ENCODE data around the gene EYA2. TPM values are rescaled to one million over a fixed set of nuclear protein-coding genes. Genes with fewer than 3 reads are reported as not detected.

EYA2 gene
- total RNA-seq, 1 experiment from 2014 or later = 0.74 TPM

- H4K20me1 ChIP-seq (ENCODE audit: control insufficient read depth, insufficient read depth, insufficient read length) = no peaks in the 10 kb centered on the region
- no peak overlapping the region for H3K9ac ChIP-seq (ENCODE audit: extremely low read depth, insufficient read length, low read length)
- no peaks in the 10 kb centered on the region for H3K79me1 ChIP-seq (ENCODE audit: insufficient read depth, low read depth, low read length, poor library complexity, severe bottlenecking)
- H3T11ph ChIP-seq (ENCODE audit: low read length) = no peak overlapping the region
- no peak overlapping the region for H2BK20ac ChIP-seq (ENCODE audit: low read depth, low read length, poor library complexity, severe bottlenecking)
- H3K18ac ChIP-seq (ENCODE audit: insufficient read length, low read depth, low read length) = no peak overlapping the region
- H2AK5ac ChIP-seq (ENCODE audit: insufficient read length, low read length) = no peak overlapping the region
- H3K27me3 Mint-ChIP-seq (ENCODE audit: low read depth) = peaks cover 4% of the 10 kb centered on the region; the same call in 1 of the 2 replicates
- no peak overlapping the region for H4K91ac ChIP-seq (ENCODE audit: insufficient read length, low read depth, low read length)
- H3K9me3 ChIP-seq (ENCODE audit: control insufficient read depth, low read depth, low read length) = no peaks in the 10 kb centered on the region
- no peaks in the 10 kb centered on the region for H3K23me2 ChIP-seq (ENCODE audit: insufficient read length, low read depth, low read length, poor library complexity, severe bottlenecking)
- no peak overlapping the region for H2AFZ ChIP-seq (ENCODE audit: low read length)
- no peak overlapping the region for H2BK5ac ChIP-seq (ENCODE audit: insufficient read length, low read length)
- no peaks in the 10 kb centered on the region for H3K4me1 ChIP-seq (ENCODE audit: insufficient read depth, low read length)
- no peak for DNase-seq
- H3K79me2 ChIP-seq (ENCODE audit: insufficient read depth, low read length) = no peaks in the 10 kb centered on the region
- H2BK120ac ChIP-seq (ENCODE audit: low read depth, low read length, poor library complexity, severe bottlenecking) = no peak overlapping the region
- no peaks in the 10 kb centered on the region for H3K27me3 ChIP-seq (ENCODE audit: insufficient read depth, low read length)
- no peak overlapping the region for H3K27ac Mint-ChIP-seq
- no peak overlapping the region for H3K4me2 ChIP-seq (ENCODE audit: insufficient read depth, insufficient read length, low read length)
- H3K4me3 Mint-ChIP-seq = no peak overlapping the region
- no peak overlapping the region for H4K5ac ChIP-seq (ENCODE audit: insufficient read length, low read depth, low read length)
- H3K4me1 Mint-ChIP-seq = peaks cover 0 to 8% of the 10 kb centered on the region in 2 experiments; a peak in 3 of 4 replicates
- WGBS (ENCODE audit: extremely low coverage, insufficient read length, low lambda C conversion rate) = no CpG with 5 or more reads among the region's 6 CpGs
- no peak overlapping the region for H2BK15ac ChIP-seq (ENCODE audit: low read depth, low read length)
- no peak overlapping the region for H3K4ac ChIP-seq (ENCODE audit: low read depth, low read length)
- TF ChIP-seq, protein P1, sequence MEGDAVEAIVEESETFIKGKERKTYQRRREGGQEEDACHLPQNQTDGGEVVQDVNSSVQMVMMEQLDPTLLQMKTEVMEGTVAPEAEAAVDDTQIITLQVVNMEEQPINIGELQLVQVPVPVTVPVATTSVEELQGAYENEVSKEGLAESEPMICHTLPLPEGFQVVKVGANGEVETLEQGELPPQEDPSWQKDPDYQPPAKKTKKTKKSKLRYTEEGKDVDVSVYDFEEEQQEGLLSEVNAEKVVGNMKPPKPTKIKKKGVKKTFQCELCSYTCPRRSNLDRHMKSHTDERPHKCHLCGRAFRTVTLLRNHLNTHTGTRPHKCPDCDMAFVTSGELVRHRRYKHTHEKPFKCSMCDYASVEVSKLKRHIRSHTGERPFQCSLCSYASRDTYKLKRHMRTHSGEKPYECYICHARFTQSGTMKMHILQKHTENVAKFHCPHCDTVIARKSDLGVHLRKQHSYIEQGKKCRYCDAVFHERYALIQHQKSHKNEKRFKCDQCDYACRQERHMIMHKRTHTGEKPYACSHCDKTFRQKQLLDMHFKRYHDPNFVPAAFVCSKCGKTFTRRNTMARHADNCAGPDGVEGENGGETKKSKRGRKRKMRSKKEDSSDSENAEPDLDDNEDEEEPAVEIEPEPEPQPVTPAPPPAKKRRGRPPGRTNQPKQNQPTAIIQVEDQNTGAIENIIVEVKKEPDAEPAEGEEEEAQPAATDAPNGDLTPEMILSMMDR (conservative IDR thresholded peaks at IDR 0.05) = no peak
- no peak overlapping the region for H3K56ac ChIP-seq (ENCODE audit: insufficient read length, low read depth, low read length)
- peaks cover 15 to 19% of the 10 kb centered on the region in 2 experiments; a peak in 4 of 5 replicates for H3K9me3 Mint-ChIP-seq
- no peak overlapping the region for H3K27ac ChIP-seq (ENCODE audit: insufficient read length, low read depth, low read length)
- no peak overlapping the region for H4K8ac ChIP-seq (replicated peaks; ENCODE audit: insufficient read length, low read depth, low read length)
- H3K36me3 Mint-ChIP-seq (ENCODE audit: insufficient read depth in 1 of 3, low read depth in 3 of 3) = peaks cover 0 to 3% (median 0%) of the 10 kb centered on the region in 3 experiments; a peak in 2 of 7 replicates
- no peak overlapping the region for H3K14ac ChIP-seq (ENCODE audit: insufficient read depth, low read length)
- H3K23ac ChIP-seq (ENCODE audit: insufficient read length, low read depth, low read length) = no peak overlapping the region
- H2BK12ac ChIP-seq (ENCODE audit: insufficient read length, low read depth, low read length) = no peak overlapping the region
Measured at GRCh38 chr20:47099825-47100441, 205.3 kb downstream of the EYA2 start.
